HepG2 (cell line): Measurements from ENCODE around the gene OR2AT4. TPM values are rescaled to one million over a fixed set of nuclear protein-coding genes. Genes with fewer than 3 reads are reported as not detected.
A peak's percentile ranks its signal among the peaks of the same experiment; 100 is the strongest.

Source experiments
- ATAC-seq: fragments of 200-7000 bp; cut with Tn5 transposase; 3 replicates; pipeline ENCODE4 v1.9.1; 2020; ENCODE audit warnings: mild to moderate bottlenecking, moderate library complexity
- BruUV-seq: library from RNA; stranded (reverse); fragments of 400-500 nt; replicated peaks from 2 replicates; lab custom pipeline; 2021; lab: Mats Ljungman, UMichigan
- CTCF ChIA-PET: fragments of 300-600 bp; formaldehyde crosslinking; extraction: SDS; loops from one replicate; lab custom pipeline; 2021; ENCODE audit warnings: low total read pairs, inconsistent platforms, low intra/inter-chr PET ratio; lab: Yijun Ruan, JAX
- POLR2A ChIA-PET: fragments of 350-600 bp; sonication (Branson Sonifier 250); formaldehyde crosslinking; loops from one replicate; lab custom pipeline; 2020; ENCODE audit warnings: antibody characterized with exemption, inconsistent platforms; lab: Yijun Ruan, JAX
- DNase-seq: peaks from one replicate; pipeline ENCODE4 v3.0.0-alpha.2; 2015; ENCODE audit warnings: low spot score
- FAIRE-seq: peaks from 3 replicates; lab custom pipeline; 2011; peaks lifted over from hg19 to GRCh38; lab: Jason Lieb, UNC
- H2AFZ ChIP-seq: one replicate; pipeline ENCODE4 v1.6.1; 2011; ENCODE audit warnings: low read length, inconsistent platforms
- H3K27ac ChIP-seq: fragments of 300-600 bp; 3 replicates; pipeline ENCODE4 v1.8.0; 2011; ENCODE audit warnings: mixed run types, mild to moderate bottlenecking, mixed read lengths, low read length, inconsistent platforms; ENCODE audit not compliant: insufficient read depth; ENCODE audit errors: extremely low read length
- H3K27me3 ChIP-seq, 2 experiments: fragments of 200-600 bp in 1 of 2; 2 replicates in 1 of 2; 3 replicates in 1 of 2; pipeline versions ENCODE4 v1.6.0 to v1.8.0; 2011; ENCODE audit warnings: low read length in 2 of 2, mild to moderate bottlenecking in 2 of 2, moderate library complexity in 2 of 2, inconsistent platforms in 1 of 2; ENCODE audit not compliant: insufficient read depth in 2 of 2, control insufficient read depth in 1 of 2
- H3K36me3 ChIP-seq, 2 experiments: fragments of 200-600 bp in 1 of 2; replicated peaks in 1 of 2; 2 replicates in 1 of 2; 3 replicates in 1 of 2; pipeline versions ENCODE4 v1.5.1 to v1.8.0; 2011; ENCODE audit warnings: low read length in 2 of 2, inconsistent platforms in 1 of 2; ENCODE audit not compliant: insufficient read depth in 2 of 2, control insufficient read depth in 1 of 2
- H3K4me1 ChIP-seq: 2 replicates; pipeline ENCODE4 v1.5.1; 2012; ENCODE audit warnings: low read length, inconsistent platforms; ENCODE audit not compliant: insufficient read depth
- H3K4me2 ChIP-seq: 2 replicates; pipeline ENCODE4 v1.6.0; 2011; ENCODE audit warnings: low read depth, low read length, inconsistent platforms
- H3K4me3 ChIP-seq, 3 experiments: fragments of 200-600 bp in 1 of 3; sonication (generic), shearing (Covaris generic) in 1 of 3; replicated peaks in 1 of 3; 2 replicates each; pipeline ENCODE4 v1.5.1; 2011 to 2016; ENCODE audit warnings: low read length in 3 of 3, inconsistent platforms in 2 of 3, low read depth in 2 of 3, mild to moderate bottlenecking in 2 of 3, control low read depth in 1 of 3, mixed read lengths in 1 of 3; ENCODE audit not compliant: insufficient read depth in 1 of 3
- H3K79me2 ChIP-seq: one replicate; pipeline ENCODE4 v1.6.1; 2011; ENCODE audit warnings: low read length, inconsistent platforms; ENCODE audit not compliant: insufficient read depth
- H3K9ac ChIP-seq: 2 replicates; pipeline ENCODE4 v1.6.0; 2011; ENCODE audit warnings: mild to moderate bottlenecking, low read depth, low read length, inconsistent platforms; ENCODE audit not compliant: insufficient read depth
- H3K9me3 ChIP-seq: 2 replicates; pipeline ENCODE4 v1.5.1; 2012; ENCODE audit warnings: mild to moderate bottlenecking, low read length
- H4K20me1 ChIP-seq: 2 replicates; pipeline ENCODE4 v1.6.0; 2011; ENCODE audit warnings: inconsistent platforms, mild to moderate bottlenecking, low read length, moderate library complexity; ENCODE audit not compliant: insufficient read depth
- ATF7-NPFF ChIP-seq: sonication (generic); formaldehyde crosslinking; IDR thresholded peaks from 2 replicates; pipeline ENCODE4 v1.8.1; 2023; ENCODE audit warnings: mild to moderate bottlenecking, low read depth, missing genetic modification reagents, moderate library complexity
- FOXC1 ChIP-seq: sonication (generic); formaldehyde crosslinking; IDR thresholded peaks from 2 replicates; pipeline ENCODE4 v1.8.0; 2022; ENCODE audit warnings: mild to moderate bottlenecking, missing genetic modification reagents, borderline replicate concordance
- FOXP4 ChIP-seq: sonication (generic); formaldehyde crosslinking; IDR thresholded peaks from 2 replicates; pipeline ENCODE4 v1.4.0; 2020; ENCODE audit warnings: missing genetic modification reagents
- ZBTB7A ChIP-seq: sonication (generic); formaldehyde crosslinking; IDR thresholded peaks from 2 replicates; pipeline ENCODE4 v1.8.0; 2022; ENCODE audit warnings: mild to moderate bottlenecking, missing genetic modification reagents
- ZFP36L2 ChIP-seq: sonication (generic); formaldehyde crosslinking; IDR thresholded peaks from 2 replicates; pipeline ENCODE4 v1.4.0; 2020; ENCODE audit warnings: missing genetic modification reagents
- ZNF768 ChIP-seq: sonication (generic); formaldehyde crosslinking; IDR thresholded peaks from 2 replicates; pipeline ENCODE4 v1.4.0; 2020; ENCODE audit warnings: missing genetic modification reagents
- WGBS: methylation state at CpG from one replicate; pipeline ENCODE4 v1.1.6; 2017; ENCODE audit warnings: low lambda C conversion rate; 5-methylcytosine and 5-hydroxymethylcytosine counted together
- in situ Hi-C: cut with HindIII; loops from 2 replicates; pipeline ENCODE4 v1.10.0; 2017; ENCODE audit warnings: low pct_unique_long_range_greater_than_20kb; ENCODE audit not compliant: extremely low pct_ligation_motif_present
- intact Hi-C: fragments of 100-400 bp; cut with micrococcal nuclease; formaldehyde crosslinking; loops from one replicate; pipeline ENCODE4 v1.10.0; 2022; ENCODE audit not compliant: unreplicated experiment
- polyA plus RNA-seq, 8 experiments: library from polyadenylated mRNA; depleted of rRNA in 3 of 8; stranded (reverse) in 7 of 8; unstranded in 1 of 8; fragments of >200 nt; fragmentation: Illumina TruSeq in 4 of 8; extraction: Trizol in 4 of 8; gene quantifications; 2 replicates each; pipeline versions ENCODE4 v1.2.1 to v1.2.3, GENCODE V29; 2011 to 2016; ENCODE audit warnings: low read depth in 4 of 8, missing spikeins in 1 of 8, mixed read lengths in 1 of 8; ENCODE audit not compliant: insufficient read depth in 1 of 8
- total RNA-seq, 5 experiments: library from RNA; depleted of rRNA; stranded (reverse); fragments of >200 nt; fragmentation: Illumina TruSeq; extraction: Trizol; gene quantifications; 2 replicates each; pipeline ENCODE4 v1.2.3, GENCODE V29; 2016; ENCODE audit warnings: low read depth in 1 of 5
- TF ChIP-seq, protein P1 (sequence below), 2 experiments: sonication (generic) in 1 of 2; formaldehyde crosslinking in 1 of 2; IDR thresholded peaks; 2 replicates each; pipeline versions ENCODE4 v1.6.1 to v1.9.0; 2014 to 2022; ENCODE audit warnings: antibody characterized with exemption in 1 of 2, borderline replicate concordance in 1 of 2, inconsistent platforms in 1 of 2, low read depth in 1 of 2, missing genetic modification reagents in 1 of 2

The OR2AT4 gene
- total and polyA plus RNA-seq, 2 of the 13 experiments (the other 11 are each of a cell fraction or from before 2014, with no cell fraction given): not detected

DNA sequence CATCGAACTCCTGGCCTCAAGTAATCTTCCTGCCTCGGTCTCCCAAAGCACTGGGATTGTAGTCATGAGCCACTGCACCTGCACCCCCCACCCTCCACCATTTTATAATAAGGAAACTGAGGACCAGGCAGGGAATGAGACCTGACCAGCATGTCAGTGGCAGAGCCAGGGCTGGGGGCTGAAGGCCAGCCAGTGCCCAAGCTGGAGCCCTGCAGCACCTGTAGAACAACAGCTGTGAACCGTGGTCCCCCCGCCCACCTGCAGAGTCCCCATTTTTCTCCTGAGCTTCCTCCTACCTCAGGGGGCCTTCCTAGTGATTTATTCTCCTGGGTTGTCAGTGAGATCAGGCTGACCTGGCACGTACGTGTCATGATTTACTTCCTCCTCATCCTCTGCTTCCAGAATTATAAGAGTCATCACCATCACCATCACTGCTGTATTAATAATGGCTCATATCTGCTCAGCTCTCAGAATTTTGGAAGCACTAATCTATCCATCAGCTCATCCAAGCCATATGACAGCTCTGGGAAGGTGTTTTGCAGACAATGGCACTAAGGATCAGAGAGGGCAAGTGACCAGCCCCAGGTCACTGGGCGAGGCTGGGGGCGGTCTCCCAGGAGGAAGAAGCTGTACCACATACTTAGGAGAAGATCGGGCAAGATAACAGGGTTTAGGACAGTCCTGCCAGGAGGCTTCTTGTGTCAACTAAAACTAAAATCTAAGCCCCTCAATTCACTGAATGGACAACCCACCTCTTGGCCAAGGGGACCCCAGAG lies 48.7 kb upstream of the OR2AT4 start:
- in situ Hi-C loops: loop anchor here (5.0 kb wide), 1 partner anchor 57 kb away; no protein-coding TSS in a partner anchor
- no peak overlapping the region for H3K27ac ChIP-seq
- no peak for FAIRE-seq
- H3K36me3 ChIP-seq: no peaks in the 10 kb centered on the region
- no peaks in the 10 kb centered on the region for H3K79me2 ChIP-seq
- no peak overlapping the region for H3K4me3 ChIP-seq
- H3K9me3 ChIP-seq: no peaks in the 10 kb centered on the region
- POLR2A ChIA-PET: interaction anchor here (0.8 to 8.6 kb wide), 11 partner anchors 11 to 96 kb away, joined by 3 to 163 read pairs (median 6); partner anchors contain the start of gene TPBGL
- CTCF ChIA-PET: interaction anchor here (1.1 to 7.6 kb wide), 3 partner anchors 24 to 104 kb away, joined by 3 to 173 read pairs (median 72); no protein-coding TSS in a partner anchor
- intact Hi-C loops: no loop called here
- no peak overlapping the region for H3K4me2 ChIP-seq
- TF ChIP-seq ZFP36L2 (no peak), ZNF768 (CRISPR knock-in tag) (peak; percentile 74), FOXC1 (no peak), ZBTB7A (CRISPR knock-in tag) (no peak), ATF7-NPFF (CRISPR knock-in tag) (no peak), FOXP4 (no peak)
- TF ChIP-seq, protein P1, sequence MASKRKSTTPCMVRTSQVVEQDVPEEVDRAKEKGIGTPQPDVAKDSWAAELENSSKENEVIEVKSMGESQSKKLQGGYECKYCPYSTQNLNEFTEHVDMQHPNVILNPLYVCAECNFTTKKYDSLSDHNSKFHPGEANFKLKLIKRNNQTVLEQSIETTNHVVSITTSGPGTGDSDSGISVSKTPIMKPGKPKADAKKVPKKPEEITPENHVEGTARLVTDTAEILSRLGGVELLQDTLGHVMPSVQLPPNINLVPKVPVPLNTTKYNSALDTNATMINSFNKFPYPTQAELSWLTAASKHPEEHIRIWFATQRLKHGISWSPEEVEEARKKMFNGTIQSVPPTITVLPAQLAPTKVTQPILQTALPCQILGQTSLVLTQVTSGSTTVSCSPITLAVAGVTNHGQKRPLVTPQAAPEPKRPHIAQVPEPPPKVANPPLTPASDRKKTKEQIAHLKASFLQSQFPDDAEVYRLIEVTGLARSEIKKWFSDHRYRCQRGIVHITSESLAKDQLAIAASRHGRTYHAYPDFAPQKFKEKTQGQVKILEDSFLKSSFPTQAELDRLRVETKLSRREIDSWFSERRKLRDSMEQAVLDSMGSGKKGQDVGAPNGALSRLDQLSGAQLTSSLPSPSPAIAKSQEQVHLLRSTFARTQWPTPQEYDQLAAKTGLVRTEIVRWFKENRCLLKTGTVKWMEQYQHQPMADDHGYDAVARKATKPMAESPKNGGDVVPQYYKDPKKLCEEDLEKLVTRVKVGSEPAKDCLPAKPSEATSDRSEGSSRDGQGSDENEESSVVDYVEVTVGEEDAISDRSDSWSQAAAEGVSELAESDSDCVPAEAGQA (IDR thresholded peaks at IDR 0.05; ENCODE audit: low read depth): no peak
- TF ChIP-seq, protein P1 (CRISPR knock-in tag; IDR thresholded peaks at IDR 0.05; ENCODE audit: borderline replicate concordance): no peak
- TF ChIP-seq, all 625 proteins: peak for 1
- H3K27me3 ChIP-seq: no peaks in the 10 kb centered on the region
- H2AFZ ChIP-seq: no peak overlapping the region
- WGBS: 97% methylated on average over 9 of the region's 9 CpGs
- no peaks in the 10 kb centered on the region for H4K20me1 ChIP-seq
- DNase-seq (no peak), ATAC-seq (no peak)
- no TSS peak for BruUV-seq
- H3K9ac ChIP-seq: no peak overlapping the region
- peaks cover 79% of the 10 kb centered on the region for H3K4me1 ChIP-seq
